Measurements from ENCODE around the gene ADGRB3.

Gene ADGRB3

DNA sequence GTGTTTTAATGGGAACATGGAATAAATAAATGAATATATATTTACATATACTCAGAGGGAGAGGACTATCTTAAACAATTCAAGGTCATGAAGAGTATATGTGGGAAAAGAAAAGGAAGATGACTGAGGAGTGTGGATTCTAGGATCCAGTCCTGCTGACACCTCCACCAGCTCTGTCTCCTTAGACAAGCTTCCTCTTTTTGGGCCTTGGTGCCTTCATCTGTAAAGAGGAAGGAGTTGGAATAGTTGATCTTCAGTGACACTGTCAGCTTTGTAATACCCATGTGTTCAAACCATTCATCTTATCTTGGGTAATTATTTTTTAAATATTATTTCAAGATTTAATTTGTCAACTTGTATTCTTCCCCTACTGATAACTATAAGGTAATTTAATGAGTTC, 338.0 kb downstream of the ADGRB3 start:
- Histone ChIP-seq H3F3A (ENCODE audit: insufficient read depth, low read length) (no peaks in the 10 kb centered on the region), H3K9me2 (replicated peaks; ENCODE audit: insufficient read depth, low read length) (no peaks in the 10 kb centered on the region), H3K27me3 (replicated peaks; ENCODE audit: insufficient read depth, low read length) (no peaks in the 10 kb centered on the region), H2AFZ (ENCODE audit: low read length) (no peak overlapping the region), H3K27ac (ENCODE audit: low read length) (no peak overlapping the region), H3K4me2 (ENCODE audit: low read depth, low read length) (no peak overlapping the region), H3K4me1 (ENCODE audit: low read length) (no peaks in the 10 kb centered on the region), H3K9me3 (replicated peaks; ENCODE audit: insufficient read depth, low read length) (no peaks in the 10 kb centered on the region), H3K36me3 (replicated peaks; ENCODE audit: insufficient read depth, low read length) (no peaks in the 10 kb centered on the region), H3K79me2 (ENCODE audit: low read length) (no peaks in the 10 kb centered on the region), H4K20me1 (ENCODE audit: insufficient read depth, low read length) (no peaks in the 10 kb centered on the region), H3K4me3 (ENCODE audit: low read length) (no peak overlapping the region), H3K9ac (ENCODE audit: low read length) (no peak overlapping the region)
- no peak for DNase-seq
- TF ChIP-seq EZH2phosphoT487 (IDR thresholded peaks at IDR 0.05; ENCODE audit: low read length): no peak
- TF ChIP-seq, protein P1, sequence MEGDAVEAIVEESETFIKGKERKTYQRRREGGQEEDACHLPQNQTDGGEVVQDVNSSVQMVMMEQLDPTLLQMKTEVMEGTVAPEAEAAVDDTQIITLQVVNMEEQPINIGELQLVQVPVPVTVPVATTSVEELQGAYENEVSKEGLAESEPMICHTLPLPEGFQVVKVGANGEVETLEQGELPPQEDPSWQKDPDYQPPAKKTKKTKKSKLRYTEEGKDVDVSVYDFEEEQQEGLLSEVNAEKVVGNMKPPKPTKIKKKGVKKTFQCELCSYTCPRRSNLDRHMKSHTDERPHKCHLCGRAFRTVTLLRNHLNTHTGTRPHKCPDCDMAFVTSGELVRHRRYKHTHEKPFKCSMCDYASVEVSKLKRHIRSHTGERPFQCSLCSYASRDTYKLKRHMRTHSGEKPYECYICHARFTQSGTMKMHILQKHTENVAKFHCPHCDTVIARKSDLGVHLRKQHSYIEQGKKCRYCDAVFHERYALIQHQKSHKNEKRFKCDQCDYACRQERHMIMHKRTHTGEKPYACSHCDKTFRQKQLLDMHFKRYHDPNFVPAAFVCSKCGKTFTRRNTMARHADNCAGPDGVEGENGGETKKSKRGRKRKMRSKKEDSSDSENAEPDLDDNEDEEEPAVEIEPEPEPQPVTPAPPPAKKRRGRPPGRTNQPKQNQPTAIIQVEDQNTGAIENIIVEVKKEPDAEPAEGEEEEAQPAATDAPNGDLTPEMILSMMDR (IDR thresholded peaks at IDR 0.05; ENCODE audit: low read length): no peak
- no peak for TF ChIP-seq EZH2 (optimal IDR thresholded peaks at IDR 0.05; ENCODE audit: low read depth, low read length)

DNA sequence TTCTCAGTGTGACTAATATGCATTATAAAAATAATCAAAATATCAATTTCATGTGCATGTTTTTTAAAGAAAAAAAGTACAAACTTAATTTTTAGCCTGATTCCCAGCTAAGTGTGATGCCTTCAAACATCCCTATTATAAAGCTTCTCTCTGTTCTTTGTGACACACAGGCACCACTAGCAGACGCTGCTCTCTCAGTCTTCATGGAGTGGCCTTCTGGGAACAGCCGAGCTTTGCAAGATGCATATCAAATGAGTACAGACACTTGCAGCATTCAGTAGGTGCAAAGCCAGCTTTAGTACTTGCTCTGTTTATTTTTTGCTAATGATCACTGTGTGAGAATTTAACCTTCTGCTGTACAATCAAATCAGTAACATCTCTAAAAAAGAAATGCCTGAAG, 340.0 kb downstream of the ADGRB3 start:
- no peak overlapping the region for H3K4me3 ChIP-seq (ENCODE audit: low read length)
- H3K27me3 ChIP-seq (replicated peaks; ENCODE audit: insufficient read depth, low read length): no peaks in the 10 kb centered on the region
- no peaks in the 10 kb centered on the region for H4K20me1 ChIP-seq (ENCODE audit: insufficient read depth, low read length)
- H2AFZ ChIP-seq (ENCODE audit: low read length): no peak overlapping the region
- no peaks in the 10 kb centered on the region for H3K79me2 ChIP-seq (ENCODE audit: low read length)
- no peaks in the 10 kb centered on the region for H3K9me2 ChIP-seq (replicated peaks; ENCODE audit: insufficient read depth, low read length)
- H3K4me2 ChIP-seq (ENCODE audit: low read depth, low read length): no peak overlapping the region
- no peak for DNase-seq
- no peak for TF ChIP-seq EZH2phosphoT487 (IDR thresholded peaks at IDR 0.05; ENCODE audit: low read length)
- no peak for TF ChIP-seq EZH2 (optimal IDR thresholded peaks at IDR 0.05; ENCODE audit: low read depth, low read length)
- TF ChIP-seq, protein P1 (IDR thresholded peaks at IDR 0.05; ENCODE audit: low read length): no peak
- H3K27ac ChIP-seq (ENCODE audit: low read length): no peak overlapping the region
- H3K9ac ChIP-seq (ENCODE audit: low read length): no peak overlapping the region
- no peaks in the 10 kb centered on the region for H3K9me3 ChIP-seq (replicated peaks; ENCODE audit: insufficient read depth, low read length)
- H3K36me3 ChIP-seq (replicated peaks; ENCODE audit: insufficient read depth, low read length): no peaks in the 10 kb centered on the region
- H3K4me1 ChIP-seq (ENCODE audit: low read length): no peaks in the 10 kb centered on the region
- H3F3A ChIP-seq (ENCODE audit: insufficient read depth, low read length): no peaks in the 10 kb centered on the region

DNA sequence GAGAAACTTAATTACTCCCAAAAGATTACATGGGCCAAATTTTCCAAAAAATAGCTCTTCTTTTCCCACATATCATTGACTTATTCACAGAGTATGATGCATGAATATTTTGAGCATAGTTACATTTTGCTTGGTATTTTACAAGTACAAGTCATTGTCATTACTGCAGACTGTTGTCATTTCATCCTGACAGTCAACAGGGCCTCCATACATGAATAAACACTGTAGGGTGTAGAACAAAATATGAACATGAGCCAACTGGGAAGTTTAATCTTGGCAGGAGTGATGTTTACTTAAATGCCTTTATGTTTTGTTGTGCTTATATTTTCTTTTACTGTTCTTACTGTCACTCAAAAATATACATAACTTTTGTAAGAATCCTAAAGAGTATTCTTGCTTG, 340.7 kb downstream of the ADGRB3 start:
- H3K4me1 ChIP-seq (ENCODE audit: low read length): no peaks in the 10 kb centered on the region
- no peak for DNase-seq
- no peaks in the 10 kb centered on the region for H3K27me3 ChIP-seq (replicated peaks; ENCODE audit: insufficient read depth, low read length)
- H3K36me3 ChIP-seq (replicated peaks; ENCODE audit: insufficient read depth, low read length): no peaks in the 10 kb centered on the region
- H4K20me1 ChIP-seq (ENCODE audit: insufficient read depth, low read length): no peaks in the 10 kb centered on the region
- no peak overlapping the region for H3K4me3 ChIP-seq (ENCODE audit: low read length)
- no peaks in the 10 kb centered on the region for H3K9me2 ChIP-seq (replicated peaks; ENCODE audit: insufficient read depth, low read length)
- no peak overlapping the region for H3K9ac ChIP-seq (ENCODE audit: low read length)
- H2AFZ ChIP-seq (ENCODE audit: low read length): no peak overlapping the region
- no peak overlapping the region for H3K4me2 ChIP-seq (ENCODE audit: low read depth, low read length)
- H3K27ac ChIP-seq (ENCODE audit: low read length): no peak overlapping the region
- H3K9me3 ChIP-seq (replicated peaks; ENCODE audit: insufficient read depth, low read length): no peaks in the 10 kb centered on the region
- TF ChIP-seq EZH2phosphoT487 (IDR thresholded peaks at IDR 0.05; ENCODE audit: low read length) (no peak), EZH2 (optimal IDR thresholded peaks at IDR 0.05; ENCODE audit: low read depth, low read length) (no peak)
- TF ChIP-seq, protein P1 (IDR thresholded peaks at IDR 0.05; ENCODE audit: low read length): no peak
- H3F3A ChIP-seq (ENCODE audit: insufficient read depth, low read length): no peaks in the 10 kb centered on the region
- H3K79me2 ChIP-seq (ENCODE audit: low read length): no peaks in the 10 kb centered on the region
